RPMI8226 (cell line): Measurements from ENCODE around the gene RPL18.

Source experiments
- DNase-seq: peaks from one replicate; pipeline ENCODE4 v3.0.0-alpha.2; 2015

RPL18 gene

GRCh38 chr19:48629297-48629598, 10.3 kb upstream of the RPL18 start:
- DNase-seq, result no peak

GRCh38 chr19:48628486-48629296, 9.7 kb upstream of the RPL18 start:
- DNase-seq, result no peak

- no peak for DNase-seq
These were observed 8.9 kb upstream of the RPL18 start for GRCh38 chr19:48627865-48628314.

GRCh38 chr19:48627201-48627864, 8.4 kb upstream of the RPL18 start:
- DNase-seq, result no peak

- no peak for DNase-seq
These were observed 6.9 kb upstream of the RPL18 start for GRCh38 chr19:48625891-48626327.

- no peak for DNase-seq
These were observed 6.1 kb upstream of the RPL18 start for GRCh38 chr19:48624791-48625723.

GRCh38 chr19:48624067-48624594, 5.2 kb upstream of the RPL18 start:
- DNase-seq, result peak; percentile 79

- no peak for DNase-seq
These were observed 4.6 kb upstream of the RPL18 start for GRCh38 chr19:48623556-48624066.

GRCh38 chr19:48619692-48620585, 961 bp upstream of the RPL18 start:
- DNase-seq, result no peak

GRCh38 chr19:48618278-48618915, 581 bp downstream of the RPL18 start:
- no peak for DNase-seq

- DNase-seq, result no peak
These were observed 1.6 kb downstream of the RPL18 start for GRCh38 chr19:48617146-48617937.

- no peak for DNase-seq
These were observed 2.4 kb downstream of the RPL18 start for GRCh38 chr19:48616491-48617056.

- no peak for DNase-seq
These were observed 2.9 kb downstream of the RPL18 start for GRCh38 chr19:48616041-48616436.

- no peak for DNase-seq
These were observed 3.5 kb downstream of the RPL18 start for GRCh38 chr19:48615231-48616040.

- DNase-seq, result no peak
These were observed 4.3 kb downstream of the RPL18 start, which contains the start of gene FAM83E for GRCh38 chr19:48614436-48615230. FAM83E (minus strand) TSS chr19:48615076; CDS start chr19:48613372, 1,704 bp downstream.

- DNase-seq, result no peak
These were observed 5.0 kb downstream of the RPL18 start for GRCh38 chr19:48613852-48614435.

- DNase-seq, result no peak
These were observed 5.7 kb downstream of the RPL18 start for GRCh38 chr19:48613024-48613851.
